ENCODE data around the gene SLC25A44. TPM values are rescaled to one million over a fixed set of nuclear protein-coding genes. Genes with fewer than 3 reads are reported as not detected.
A peak's percentile ranks its signal among the peaks of the same experiment; 100 is the strongest.

Gene SLC25A44
- total RNA-seq, 1 donor from 2014 or later, result 20.2 TPM

DNA sequence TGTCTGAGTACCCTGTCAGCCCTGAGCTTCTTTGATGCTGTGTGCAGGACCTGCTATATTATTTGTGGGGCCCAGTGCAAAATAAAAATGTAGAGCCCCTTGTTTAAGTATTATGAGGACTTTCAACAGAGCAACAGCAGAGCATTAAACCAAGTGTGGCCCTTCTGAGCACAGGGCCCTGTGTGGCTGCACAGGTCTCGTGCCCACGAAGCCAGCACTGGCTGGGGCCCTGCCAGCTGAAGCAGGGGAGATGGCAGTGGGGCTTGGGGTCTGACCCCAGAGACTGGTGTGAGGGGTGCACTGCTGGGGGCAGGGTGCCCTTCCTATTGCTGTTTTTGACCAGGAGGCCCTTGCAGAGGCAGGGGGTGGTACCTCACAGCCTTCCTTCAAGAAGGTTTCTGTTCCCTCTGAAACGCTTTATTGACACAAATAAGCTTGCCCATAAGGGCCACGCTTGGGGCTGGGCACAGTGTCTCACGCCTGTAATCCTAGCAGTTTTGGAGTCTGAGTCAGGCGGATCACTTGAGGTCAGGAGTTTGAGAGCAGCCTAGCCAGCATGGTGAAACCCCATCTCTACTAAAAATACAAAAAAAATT, 42.7 kb upstream of the SLC25A44 start:
- Mint-ChIP-seq H3K9me3 (ENCODE audit: unreplicated experiment) (no peaks in the 10 kb centered on the region), H3K4me3 (ENCODE audit: unreplicated experiment) (no peak overlapping the region), H3K4me1 (ENCODE audit: unreplicated experiment) (peaks cover 8% of the 10 kb centered on the region), H3K36me3 (ENCODE audit: unreplicated experiment) (no peaks in the 10 kb centered on the region), H3K27ac (ENCODE audit: unreplicated experiment) (no peak overlapping the region), H3K27me3 (ENCODE audit: unreplicated experiment) (peaks cover 26% of the 10 kb centered on the region)
- TF ChIP-seq, protein P1, sequence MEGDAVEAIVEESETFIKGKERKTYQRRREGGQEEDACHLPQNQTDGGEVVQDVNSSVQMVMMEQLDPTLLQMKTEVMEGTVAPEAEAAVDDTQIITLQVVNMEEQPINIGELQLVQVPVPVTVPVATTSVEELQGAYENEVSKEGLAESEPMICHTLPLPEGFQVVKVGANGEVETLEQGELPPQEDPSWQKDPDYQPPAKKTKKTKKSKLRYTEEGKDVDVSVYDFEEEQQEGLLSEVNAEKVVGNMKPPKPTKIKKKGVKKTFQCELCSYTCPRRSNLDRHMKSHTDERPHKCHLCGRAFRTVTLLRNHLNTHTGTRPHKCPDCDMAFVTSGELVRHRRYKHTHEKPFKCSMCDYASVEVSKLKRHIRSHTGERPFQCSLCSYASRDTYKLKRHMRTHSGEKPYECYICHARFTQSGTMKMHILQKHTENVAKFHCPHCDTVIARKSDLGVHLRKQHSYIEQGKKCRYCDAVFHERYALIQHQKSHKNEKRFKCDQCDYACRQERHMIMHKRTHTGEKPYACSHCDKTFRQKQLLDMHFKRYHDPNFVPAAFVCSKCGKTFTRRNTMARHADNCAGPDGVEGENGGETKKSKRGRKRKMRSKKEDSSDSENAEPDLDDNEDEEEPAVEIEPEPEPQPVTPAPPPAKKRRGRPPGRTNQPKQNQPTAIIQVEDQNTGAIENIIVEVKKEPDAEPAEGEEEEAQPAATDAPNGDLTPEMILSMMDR (IDR thresholded peaks at IDR 0.05), result no peak
- DNase-seq (ENCODE audit: extremely low spot score, unreplicated experiment), result no peak

DNA sequence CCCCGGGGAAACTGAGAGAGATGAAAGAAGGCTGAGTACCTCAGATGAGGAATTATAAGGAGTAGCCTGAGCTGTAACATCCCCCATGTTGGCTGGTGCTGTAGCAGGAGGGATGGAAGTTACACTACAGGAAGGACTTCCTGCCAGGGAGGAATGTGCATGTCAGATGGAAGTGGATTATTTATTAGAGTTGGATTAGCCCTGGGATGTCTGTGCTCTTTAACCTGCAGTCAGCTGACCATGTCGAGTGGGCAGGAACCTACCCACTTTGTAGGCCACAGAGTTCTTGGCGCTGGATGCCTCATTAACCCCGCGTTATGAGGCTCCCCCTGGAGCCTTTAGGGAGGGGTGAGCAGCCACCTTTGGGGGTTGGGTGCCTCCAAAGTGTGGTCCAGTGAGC, 41.3 kb upstream of the SLC25A44 start:
- Mint-ChIP-seq H3K36me3 (ENCODE audit: unreplicated experiment) (no peaks in the 10 kb centered on the region), H3K4me3 (ENCODE audit: unreplicated experiment) (no peak overlapping the region), H3K4me1 (ENCODE audit: unreplicated experiment) (no peaks in the 10 kb centered on the region), H3K27me3 (ENCODE audit: unreplicated experiment) (peaks cover 26% of the 10 kb centered on the region), H3K27ac (ENCODE audit: unreplicated experiment) (no peak overlapping the region), H3K9me3 (ENCODE audit: unreplicated experiment) (no peaks in the 10 kb centered on the region)
- TF ChIP-seq, protein P1 (IDR thresholded peaks at IDR 0.05), result no peak
- DNase-seq (ENCODE audit: extremely low spot score, unreplicated experiment), result no peak

DNA sequence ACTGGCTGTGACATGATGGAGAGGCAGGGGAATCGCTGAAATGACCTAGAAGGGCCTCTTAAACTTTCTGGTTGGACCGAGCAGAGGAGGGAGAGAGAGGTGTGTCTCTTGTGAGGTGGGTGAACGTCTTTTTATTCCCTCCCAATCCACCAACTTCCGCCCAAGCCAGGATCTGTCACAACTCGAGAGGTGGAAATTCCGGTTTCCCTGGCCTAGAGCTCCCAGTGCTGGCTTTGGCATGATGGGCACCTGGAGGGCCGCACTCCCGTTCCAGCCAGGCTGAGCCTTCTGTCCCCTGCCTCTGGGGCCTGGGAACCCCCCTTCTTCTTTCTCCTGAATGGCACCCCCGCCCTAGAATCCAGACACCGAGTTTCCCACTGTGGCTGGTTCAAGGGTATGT, 40.5 kb upstream of the SLC25A44 start, which contains the start of gene SEMA4A:
TSS of gene SEMA4A (plus strand) at position 224 of the 400 bp plus-strand sequence. CDS start 994 bp downstream, outside the sequence.
- H3K4me1 Mint-ChIP-seq (ENCODE audit: unreplicated experiment), result no peaks in the 10 kb centered on the region
- no peak within 1 kb of the TSS for H3K4me3 Mint-ChIP-seq (ENCODE audit: unreplicated experiment)
- TF ChIP-seq, protein P1 (IDR thresholded peaks at IDR 0.05), result no peak
- peak within 1 kb of the TSS; percentile 4 for H3K27ac Mint-ChIP-seq (ENCODE audit: unreplicated experiment)
- H3K27me3 Mint-ChIP-seq (ENCODE audit: unreplicated experiment), result peaks cover 21% of the 10 kb centered on the region
- no peaks in the 10 kb centered on the region for H3K9me3 Mint-ChIP-seq (ENCODE audit: unreplicated experiment)
- no peak for DNase-seq (ENCODE audit: extremely low spot score, unreplicated experiment)
- H3K36me3 Mint-ChIP-seq (ENCODE audit: unreplicated experiment), result no peaks in the 10 kb centered on the region

DNA sequence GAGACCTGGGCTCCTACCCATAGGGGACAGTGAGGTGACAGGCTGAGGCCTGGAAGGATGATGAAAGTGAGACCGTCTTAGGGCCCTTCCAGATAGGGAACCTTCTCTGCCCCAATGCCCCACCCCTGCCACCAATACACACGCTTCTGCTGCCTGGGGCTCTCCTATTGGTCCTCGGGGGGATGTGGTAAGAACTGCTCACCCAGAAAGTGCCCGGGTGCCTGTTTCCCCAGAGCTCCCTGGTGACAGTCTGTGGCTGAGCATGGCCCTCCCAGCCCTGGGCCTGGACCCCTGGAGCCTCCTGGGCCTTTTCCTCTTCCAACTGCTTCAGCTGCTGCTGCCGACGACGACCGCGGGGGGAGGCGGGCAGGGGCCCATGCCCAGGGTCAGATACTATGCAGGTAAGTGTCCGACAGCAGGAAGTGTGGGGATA, 39.6 kb upstream of the SLC25A44 start:
- Mint-ChIP-seq H3K36me3 (ENCODE audit: unreplicated experiment) (no peaks in the 10 kb centered on the region), H3K4me3 (ENCODE audit: unreplicated experiment) (no peak overlapping the region), H3K4me1 (ENCODE audit: unreplicated experiment) (no peaks in the 10 kb centered on the region), H3K27ac (ENCODE audit: unreplicated experiment) (no peak overlapping the region), H3K9me3 (ENCODE audit: unreplicated experiment) (no peaks in the 10 kb centered on the region), H3K27me3 (ENCODE audit: unreplicated experiment) (peaks cover 16% of the 10 kb centered on the region)
- TF ChIP-seq, protein P1 (IDR thresholded peaks at IDR 0.05), result no peak
- DNase-seq (ENCODE audit: extremely low spot score, unreplicated experiment), result no peak

DNA sequence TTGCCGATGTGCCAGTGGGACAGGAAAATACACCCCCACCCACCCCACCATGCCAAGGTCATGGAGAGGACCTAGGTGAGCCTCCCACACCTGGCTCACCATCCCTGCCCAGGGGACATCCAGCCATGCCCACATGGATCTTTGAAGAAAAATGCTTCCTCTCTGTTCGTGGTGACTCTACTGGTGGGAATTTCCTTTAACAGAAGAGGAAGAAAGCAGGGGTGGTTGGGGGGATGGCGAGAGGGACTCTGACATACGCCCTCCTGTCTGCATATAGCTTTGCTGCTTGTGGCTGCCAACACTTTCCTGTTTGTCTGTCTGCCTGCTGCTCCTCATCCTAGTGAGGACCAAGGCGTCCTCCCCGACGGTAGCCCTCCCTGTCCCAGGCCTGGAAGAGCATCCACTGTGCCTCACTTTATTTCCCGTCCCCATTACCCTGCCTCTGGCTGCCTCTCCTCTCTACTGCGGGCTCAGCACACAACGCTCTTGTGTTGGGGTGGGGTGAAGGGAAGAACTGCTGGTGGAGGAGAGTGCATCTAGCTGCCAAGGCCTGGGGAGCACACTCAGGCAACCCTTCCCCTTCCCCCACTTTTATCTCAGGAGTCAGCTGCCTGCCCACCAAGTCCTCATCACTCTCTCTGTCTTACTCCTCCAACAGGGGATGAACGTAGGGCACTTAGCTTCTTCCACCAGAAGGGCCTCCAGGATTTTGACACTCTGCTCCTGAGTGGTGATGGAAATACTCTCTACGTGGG, 38.0 kb upstream of the SLC25A44 start:
- H3K27ac Mint-ChIP-seq (ENCODE audit: unreplicated experiment), result no peak overlapping the region
- H3K36me3 Mint-ChIP-seq (ENCODE audit: unreplicated experiment), result no peaks in the 10 kb centered on the region
- H3K9me3 Mint-ChIP-seq (ENCODE audit: unreplicated experiment), result no peaks in the 10 kb centered on the region
- no peak overlapping the region for H3K4me3 Mint-ChIP-seq (ENCODE audit: unreplicated experiment)
- TF ChIP-seq, protein P1 (IDR thresholded peaks at IDR 0.05), result no peak
- DNase-seq (ENCODE audit: extremely low spot score, unreplicated experiment), result no peak
- peaks cover 6% of the 10 kb centered on the region for H3K27me3 Mint-ChIP-seq (ENCODE audit: unreplicated experiment)
- peaks cover 5% of the 10 kb centered on the region for H3K4me1 Mint-ChIP-seq (ENCODE audit: unreplicated experiment)

Data from osteocyte (in vitro differentiated cells).